HG02870 (cell line): ENCODE data around the gene EFNB2.

Experiments used
- ATAC-seq: cut with Tn5 transposase; IDR thresholded peaks from one replicate; pipeline ENCODE4 v1.9.1; 2021; ENCODE audit warnings: mild to moderate bottlenecking, moderate library complexity; ENCODE audit not compliant: unreplicated experiment

The EFNB2 gene

GRCh38 chr13:106526738-106527444, 8.6 kb downstream of the EFNB2 start:
- ATAC-seq: no peak

- no peak for ATAC-seq
These were observed 9.6 kb downstream of the EFNB2 start for GRCh38 chr13:106525865-106526264.

- ATAC-seq: no peak
These were observed 11.4 kb downstream of the EFNB2 start for GRCh38 chr13:106524108-106524507.

GRCh38 chr13:106523576-106523975, 11.9 kb downstream of the EFNB2 start:
- no peak for ATAC-seq

GRCh38 chr13:106522898-106523525, 12.4 kb downstream of the EFNB2 start:
- ATAC-seq: no peak

GRCh38 chr13:106522112-106522705, 13.3 kb downstream of the EFNB2 start:
- ATAC-seq: no peak

GRCh38 chr13:106521095-106521799, 14.2 kb downstream of the EFNB2 start:
- ATAC-seq: no peak

GRCh38 chr13:106520251-106521054, 15.0 kb downstream of the EFNB2 start:
- no peak for ATAC-seq

GRCh38 chr13:106518512-106518911, 16.9 kb downstream of the EFNB2 start:
- no peak for ATAC-seq

GRCh38 chr13:106517109-106517847, 18.2 kb downstream of the EFNB2 start:
- ATAC-seq: no peak

- ATAC-seq: no peak
These were observed 19.7 kb downstream of the EFNB2 start for GRCh38 chr13:106515635-106516254.

GRCh38 chr13:106514928-106515634, 20.4 kb downstream of the EFNB2 start:
- ATAC-seq: no peak

- ATAC-seq: no peak
These were observed 22.2 kb downstream of the EFNB2 start for GRCh38 chr13:106513025-106513983.

GRCh38 chr13:106507560-106508274, 27.7 kb downstream of the EFNB2 start:
- peak; percentile 87 for ATAC-seq

- ATAC-seq: no peak
These were observed 29.2 kb downstream of the EFNB2 start for GRCh38 chr13:106506286-106506685.

- ATAC-seq: no peak
These were observed 29.7 kb downstream of the EFNB2 start for GRCh38 chr13:106505732-106506131.

GRCh38 chr13:106505295-106505694, 30.2 kb downstream of the EFNB2 start:
- ATAC-seq: no peak
